HL-60 (cell line): Measurements from ENCODE around the gene OXLD1.

Experiments
- DNase-seq, 2 experiments: peaks; one replicate each; pipeline ENCODE4 v3.0.0-alpha.2; 2010 to 2020; ENCODE audit warnings: low read depth in 1 of 2, low spot score in 1 of 2
- H3K27ac ChIP-seq: fragments of 250-450 bp; sonication (Bioruptor Pico); replicated peaks from 2 replicates; pipeline ENCODE4 v1.5.1; 2020; ENCODE audit warnings: mild to moderate bottlenecking, moderate library complexity
- H3K27me3 ChIP-seq: fragments of 250-450 bp; sonication (Bioruptor Pico); 2 replicates; pipeline ENCODE4 v1.5.1; 2021; ENCODE audit warnings: mild to moderate bottlenecking, moderate library complexity; ENCODE audit not compliant: insufficient read depth, poor library complexity, severe bottlenecking
- H3K4me3 ChIP-seq: replicated peaks from 2 replicates; pipeline ENCODE4 v1.5.1; 2011; ENCODE audit warnings: mild to moderate bottlenecking, control low read depth, low read length; ENCODE audit not compliant: insufficient read depth
- CTCF ChIP-seq: IDR thresholded peaks from one replicate; pipeline ENCODE4 v1.5.1; 2011; ENCODE audit warnings: low read length, control low read depth, inconsistent platforms; ENCODE audit not compliant: insufficient read depth
- GABPA ChIP-seq: IDR thresholded peaks from 2 replicates; pipeline ENCODE4 v1.6.1; 2012; ENCODE audit warnings: low read depth
- POLR2AphosphoS5 ChIP-seq: IDR thresholded peaks from 2 replicates; pipeline ENCODE4 v1.6.1; 2012; ENCODE audit warnings: low read depth
- REST ChIP-seq: IDR thresholded peaks from 2 replicates; pipeline ENCODE4 v1.6.1; 2012; ENCODE audit warnings: low read depth; ENCODE audit not compliant: insufficient replicate concordance
- SPI1 ChIP-seq: IDR thresholded peaks from 2 replicates; pipeline ENCODE4 v1.6.1; 2012; ENCODE audit warnings: low read depth, mild to moderate bottlenecking, borderline replicate concordance

OXLD1 gene

DNA sequence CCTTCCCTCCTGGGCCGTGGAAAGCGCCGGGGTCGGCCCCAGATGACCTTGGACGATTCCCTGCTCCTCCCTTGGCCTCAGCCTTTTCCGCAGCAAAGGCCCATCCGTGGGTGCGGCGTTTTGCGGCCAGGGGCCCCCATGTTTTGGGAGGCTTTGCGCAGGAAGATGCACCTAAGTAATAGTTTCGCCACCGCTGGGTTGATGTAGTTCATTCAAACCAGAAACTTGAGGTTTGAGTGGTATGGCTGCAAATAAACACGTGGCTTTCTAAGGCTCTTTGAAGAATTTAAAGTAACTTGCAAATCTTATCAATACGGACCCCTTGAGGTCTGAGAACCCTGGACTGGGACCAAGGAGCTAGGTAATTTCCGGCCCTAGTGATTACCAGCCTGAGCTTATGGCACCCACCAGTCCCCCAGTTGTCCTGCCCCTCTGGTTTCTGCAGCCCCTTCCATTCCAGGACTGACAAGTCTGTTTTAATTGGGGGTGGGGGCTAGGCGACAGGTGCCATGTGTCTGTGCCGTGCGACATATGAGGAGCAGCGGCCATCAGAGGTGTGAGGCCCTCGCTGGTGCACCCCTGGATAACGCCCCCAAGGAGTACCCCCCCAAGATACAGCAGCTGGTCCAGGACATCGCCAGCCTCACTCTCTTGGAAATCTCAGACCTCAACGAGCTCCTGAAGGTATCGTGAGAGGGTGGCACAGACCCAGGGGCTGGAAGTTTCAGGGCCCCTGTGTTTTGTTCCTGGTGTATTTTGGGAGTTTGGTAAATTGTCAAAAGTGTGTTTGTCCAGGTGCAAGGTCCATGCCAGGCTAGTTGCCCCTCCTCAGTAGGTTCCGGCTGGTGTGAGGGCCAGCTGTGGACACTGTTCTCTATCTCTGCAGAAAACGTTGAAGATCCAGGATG lies 37.6 kb upstream of the OXLD1 start:
- Histone ChIP-seq H3K4me3 (peak overlapping the region; percentile 84), H3K27ac (peak overlapping the region; percentile 95), H3K27me3 (no peaks in the 10 kb centered on the region)
- no peak for DNase-seq
- TF ChIP-seq CTCF (no peak), SPI1 (no peak), POLR2AphosphoS5 (peak; percentile 59; the same call in 1 of the 2 replicates)

GRCh38 chr17:81702934-81703746 lies 36.7 kb upstream of the OXLD1 start, which contains the start of gene MRPL12:
TSS of gene MRPL12 (plus strand) at chr17:81703367. CDS start at chr17:81703502, 135 bp downstream.
- peak within 1 kb of the TSS; percentile 84 for H3K4me3 ChIP-seq
- TF ChIP-seq GABPA (peak; percentile 78), REST (peak; percentile 43), CTCF (no peak), POLR2AphosphoS5 (peak; percentile 56), SPI1 (peak; percentile 21; the same call in 1 of the 2 replicates)
- peak within 1 kb of the TSS; percentile 95 for H3K27ac ChIP-seq
- H3K27me3 ChIP-seq, result no peaks in the 10 kb centered on the region
- peak; percentile 92 to 93 for DNase-seq

DNA sequence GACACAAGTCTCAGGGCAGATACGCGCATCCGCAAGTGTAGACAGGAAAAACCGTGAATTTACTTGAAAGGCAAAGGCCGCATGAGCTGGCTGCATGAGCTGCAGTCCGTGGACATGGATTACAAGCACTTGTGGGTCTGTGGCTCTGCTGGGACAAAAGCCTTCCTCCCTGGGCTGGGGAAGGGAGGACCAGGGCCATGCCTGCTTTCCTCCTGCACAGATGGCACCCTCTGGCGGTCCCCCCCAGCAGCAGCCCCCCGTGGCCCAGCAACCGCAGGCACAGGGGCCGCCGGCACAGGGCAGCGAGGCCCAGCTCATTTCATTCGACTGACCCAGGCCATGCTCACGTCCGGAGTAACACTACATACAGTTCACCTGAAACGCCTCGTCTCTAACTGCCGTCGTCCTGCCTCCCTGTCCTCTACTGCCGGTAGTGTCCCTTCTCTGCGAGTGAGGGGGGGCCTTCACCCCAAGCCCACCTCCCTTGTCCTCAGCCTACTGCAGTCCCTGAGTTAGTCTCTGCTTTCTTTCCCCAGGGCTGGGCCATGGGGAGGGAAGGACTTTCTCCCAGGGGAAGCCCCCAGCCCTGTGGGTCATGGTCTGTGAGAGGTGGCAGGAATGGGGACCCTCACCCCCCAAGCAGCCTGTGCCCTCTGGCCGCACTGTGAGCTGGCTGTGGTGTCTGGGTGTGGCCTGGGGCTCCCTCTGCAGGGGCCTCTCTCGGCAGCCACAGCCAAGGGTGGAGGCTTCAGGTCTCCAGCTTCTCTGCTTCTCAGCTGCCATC lies 35.1 kb upstream of the OXLD1 start:
- Histone ChIP-seq H3K27ac (peak overlapping the region; percentile 95), H3K27me3 (no peaks in the 10 kb centered on the region), H3K4me3 (peak overlapping the region; percentile 84)
- peak in 1 of 2 experiments; percentile 63 for DNase-seq
- TF ChIP-seq REST, result no peak
- TF ChIP-seq CTCF, result peak; percentile 4
- TF ChIP-seq SPI1, result no peak
